Activated CD4-positive, alpha-beta T cell treated with anti-CD3 and anti-CD28 coated beads for 36 hours (primary cell): ENCODE results near the gene VTI1B. TPM values are rescaled to one million over a fixed set of nuclear protein-coding genes. Genes with fewer than 3 reads are reported as not detected.

Experiments
- ATAC-seq: fragments of 200-7000 bp; cut with Tn5 transposase; one replicate; pipeline ENCODE4 v1.10.0; 2021; ENCODE audit warnings: mild to moderate bottlenecking, moderate library complexity
- CTCF ChIA-PET: fragments of 350-600 bp; sonication (Branson Sonifier 250); formaldehyde crosslinking; loops from one replicate; lab custom pipeline; 2021; ENCODE audit warnings: antibody characterized with exemption; lab: Charles Lee
- POLR2A ChIA-PET: fragments of 350-600 bp; sonication (Branson Sonifier 250); formaldehyde crosslinking; loops from one replicate; lab custom pipeline; 2021; ENCODE audit warnings: antibody characterized with exemption, inconsistent platforms; lab: Charles Lee
- DNase-seq: peaks from one replicate; pipeline ENCODE4 v3.0.0-alpha.2; 2020
- H3K27ac Mint-ChIP-seq: one replicate; pipeline ENCODE4 v1.8.0; 2021; ENCODE audit warnings: mixed read lengths
- H3K27me3 Mint-ChIP-seq: one replicate; pipeline ENCODE4 v1.8.0; 2021; ENCODE audit warnings: mixed read lengths
- H3K36me3 Mint-ChIP-seq: one replicate; pipeline ENCODE4 v1.8.0; 2021; ENCODE audit warnings: low read depth, mixed read lengths
- H3K4me1 Mint-ChIP-seq: one replicate; pipeline ENCODE4 v1.8.0; 2021; ENCODE audit warnings: mixed read lengths
- H3K4me3 Mint-ChIP-seq: one replicate; pipeline ENCODE4 v1.8.0; 2021; ENCODE audit warnings: mild to moderate bottlenecking, moderate library complexity, mixed read lengths
- H3K9me3 Mint-ChIP-seq: one replicate; pipeline ENCODE4 v1.8.0; 2021; ENCODE audit warnings: low read depth, mixed read lengths
- intact Hi-C, 2 experiments: fragments of 100-400 bp; cut with DNase I in 1 of 2; cut with micrococcal nuclease in 1 of 2; formaldehyde crosslinking; loops; one replicate each; pipeline versions ENCODE4 v1.14.2 to v1.15.1; 2022 to 2024; cut with DNase I, micrococcal nuclease
- total RNA-seq, 2 experiments: library from RNA; stranded (reverse); gene quantifications; one replicate each; pipeline ENCODE4 v1.2.3, GENCODE V29; 2021

Gene VTI1B
- total RNA-seq, 2 experiments from 2014 or later, result 42.0 to 58.3 TPM

GRCh38 chr14:67680121-67680602 is 5.7 kb upstream of the VTI1B start:
- intact Hi-C loops, result loop anchor here in 1 of 2 experiments (1.0 kb wide), 1 partner anchor 15 kb away; the partner anchor contains the start of gene RDH11
- peaks cover 57% of the 10 kb centered on the region for H3K36me3 Mint-ChIP-seq
- no peaks in the 10 kb centered on the region for H3K9me3 Mint-ChIP-seq

GRCh38 chr14:67679006-67679405 is 4.6 kb upstream of the VTI1B start:
- no peaks in the 10 kb centered on the region for H3K27me3 Mint-ChIP-seq
- intact Hi-C loops, result loop anchor here (10.0 kb wide), 2 partner anchors 314 to 1174 kb away; partner anchors contain the start of genes EIF2S1 (in 1 of the 2) and GPHN (in 1 of the 2)
- no peak for DNase-seq
- H3K9me3 Mint-ChIP-seq, result no peaks in the 10 kb centered on the region
- no peak overlapping the region for H3K4me3 Mint-ChIP-seq
- peaks cover 48% of the 10 kb centered on the region for H3K36me3 Mint-ChIP-seq
- ChIA-PET POLR2A (no interaction called here), CTCF (interaction anchor here (1.6 kb wide), 1 partner anchor 25 kb away, joined by 5 read pairs; no protein-coding TSS in a partner anchor)
- ATAC-seq, result no peak
- H3K27ac Mint-ChIP-seq, result no peak overlapping the region
- peaks cover 39% of the 10 kb centered on the region for H3K4me1 Mint-ChIP-seq

More at GRCh38 chr14:67680121-67680602, 5.7 kb upstream of the VTI1B start:
- ATAC-seq (peak; percentile 99), DNase-seq (peak; percentile 37)
- Mint-ChIP-seq H3K27ac (peak overlapping the region; percentile 31), H3K4me3 (no peak overlapping the region), H3K4me1 (peaks cover 46% of the 10 kb centered on the region), H3K27me3 (no peaks in the 10 kb centered on the region)
- ChIA-PET CTCF (interaction anchor here (0.8 to 1.1 kb wide), 3 partner anchors 12 to 250 kb away, joined by 3 to 4 read pairs (median 3); no protein-coding TSS in a partner anchor), POLR2A (interaction anchor here (0.6 to 1.0 kb wide), 2 partner anchors 15 to 86 kb away, joined by 3 read pairs; partner anchors contain the start of gene RDH11)

- Mint-ChIP-seq H3K4me1 (peaks cover 36% of the 10 kb centered on the region), H3K9me3 (no peaks in the 10 kb centered on the region), H3K27me3 (no peaks in the 10 kb centered on the region), H3K36me3 (peaks cover 24% of the 10 kb centered on the region), H3K27ac (peak overlapping the region; percentile 82), H3K4me3 (peak overlapping the region; percentile 81)
- ChIA-PET POLR2A (interaction anchor here (0.8 to 1.8 kb wide), 2 partner anchors 19 to 20 kb away, joined by 4 to 5 read pairs; partner anchors contain the start of gene RDH11), CTCF (interaction anchor here (0.7 to 3.3 kb wide), 8 partner anchors 8 to 56 kb away, joined by 3 to 20 read pairs (median 3); partner anchors contain the start of gene ARG2)
- ATAC-seq (no peak), DNase-seq (no peak)
- intact Hi-C loops, result loop anchor here (2.0 to 10.0 kb wide), 3 partner anchors 56 to 1170 kb away; partner anchors contain the start of genes ARG2 (in 1 of the 2), EIF2S1 (in 1 of the 2) and GPHN (in 1 of the 2)
Measured at GRCh38 chr14:67675219-67675582, 769 bp upstream of the VTI1B start.

- Mint-ChIP-seq H3K4me1 (peaks cover 37% of the 10 kb centered on the region), H3K9me3 (no peaks in the 10 kb centered on the region), H3K27ac (peak overlapping the region; percentile 40), H3K4me3 (peak overlapping the region; percentile 81), H3K27me3 (no peaks in the 10 kb centered on the region), H3K36me3 (peaks cover 20% of the 10 kb centered on the region)
- ChIA-PET CTCF (interaction anchor here (0.8 to 3.3 kb wide), 9 partner anchors 12 to 306 kb away, joined by 3 to 20 read pairs (median 5); partner anchors contain the start of gene PIGH), POLR2A (interaction anchor here (0.7 kb wide), 1 partner anchor 22 kb away, joined by 6 read pairs; the partner anchor contains the start of gene RDH11)
- DNase-seq (peak; percentile 72), ATAC-seq (peak; percentile 61)
- intact Hi-C loops, result loop anchor here (1.0 to 10.0 kb wide), 8 partner anchors 21 to 1723 kb away; partner anchors contain the start of genes EIF2S1 (in 2 of the 2), RDH11 (in 2 of the 2), ARG2 (in 1 of the 2) and ERH (in 1 of the 2)
Measured at GRCh38 chr14:67674139-67674479, 323 bp downstream of the VTI1B start.

GRCh38 chr14:67673451-67673850 is 981 bp downstream of the VTI1B start:
- peaks cover 20% of the 10 kb centered on the region for H3K36me3 Mint-ChIP-seq
- no peaks in the 10 kb centered on the region for H3K9me3 Mint-ChIP-seq
- H3K27ac Mint-ChIP-seq, result peak overlapping the region; percentile 40
- intact Hi-C loops, result loop anchor here (5.0 to 10.0 kb wide), 3 partner anchors 309 to 1724 kb away; partner anchors contain the start of genes EIF2S1 (in 1 of the 2), ERH (in 1 of the 2), GPHN (in 1 of the 2) and SLC39A9 (in 1 of the 2)
- no peaks in the 10 kb centered on the region for H3K27me3 Mint-ChIP-seq
- DNase-seq, result no peak
- POLR2A ChIA-PET, result interaction anchor here (0.6 kb wide), 1 partner anchor 54 kb away, joined by 7 read pairs; no protein-coding TSS in a partner anchor
- H3K4me1 Mint-ChIP-seq, result peaks cover 43% of the 10 kb centered on the region
- H3K4me3 Mint-ChIP-seq, result peak overlapping the region; percentile 81
- CTCF ChIA-PET, result interaction anchor here (0.8 to 3.3 kb wide), 9 partner anchors 12 to 306 kb away, joined by 3 to 20 read pairs (median 5); partner anchors contain the start of gene PIGH
- ATAC-seq, result no peak

GRCh38 chr14:67668559-67668958 is 5.9 kb downstream of the VTI1B start:
- Mint-ChIP-seq H3K27ac (no peak overlapping the region), H3K4me3 (no peak overlapping the region), H3K27me3 (no peaks in the 10 kb centered on the region), H3K4me1 (peaks cover 53% of the 10 kb centered on the region), H3K36me3 (no peaks in the 10 kb centered on the region), H3K9me3 (no peaks in the 10 kb centered on the region)
- POLR2A ChIA-PET, result no interaction called here
- intact Hi-C loops, result loop anchor here in 1 of 2 experiments (5.0 to 10.0 kb wide), 2 partner anchors 34 to 144 kb away; partner anchors contain the start of gene RDH12
- CTCF ChIA-PET, result interaction anchor here (0.7 to 8.8 kb wide), 16 partner anchors 12 to 180 kb away, joined by 3 to 65 read pairs (median 4); partner anchors contain the start of genes ARG2, PIGH, RDH11 and TMEM229B
- peak; percentile 27 for DNase-seq
- peak; percentile 61 for ATAC-seq

GRCh38 chr14:67666750-67667449 is 7.5 kb downstream of the VTI1B start:
- peaks cover 6% of the 10 kb centered on the region for H3K36me3 Mint-ChIP-seq
- peak; percentile 80 for ATAC-seq
- POLR2A ChIA-PET, result interaction anchor here (0.6 to 0.7 kb wide), 2 partner anchors 29 to 48 kb away, joined by 3 read pairs; partner anchors contain the start of gene RDH11
- H3K27me3 Mint-ChIP-seq, result no peaks in the 10 kb centered on the region
- DNase-seq, result peak; percentile 46
- H3K4me1 Mint-ChIP-seq, result peaks cover 46% of the 10 kb centered on the region
- no peak overlapping the region for H3K4me3 Mint-ChIP-seq
- intact Hi-C loops, result loop anchor here (1.0 to 10.0 kb wide), 10 partner anchors 35 to 240 kb away; partner anchors contain the start of genes PIGH (in 2 of the 2), ARG2 (in 1 of the 2) and RDH12 (in 1 of the 2)
- peak overlapping the region; percentile 68 for H3K27ac Mint-ChIP-seq
- CTCF ChIA-PET, result interaction anchor here (0.6 to 8.8 kb wide), 25 partner anchors 9 to 303 kb away, joined by 3 to 65 read pairs (median 6); partner anchors contain the start of genes ARG2, PIGH and RDH11
- H3K9me3 Mint-ChIP-seq, result no peaks in the 10 kb centered on the region

GRCh38 chr14:67665868-67666267 is 8.6 kb downstream of the VTI1B start:
- Mint-ChIP-seq H3K4me1 (peaks cover 45% of the 10 kb centered on the region), H3K4me3 (no peak overlapping the region), H3K9me3 (no peaks in the 10 kb centered on the region), H3K36me3 (peaks cover 7% of the 10 kb centered on the region), H3K27ac (no peak overlapping the region), H3K27me3 (no peaks in the 10 kb centered on the region)
- POLR2A ChIA-PET, result no interaction called here
- intact Hi-C loops, result loop anchor here in 1 of 2 experiments (2.0 to 10.0 kb wide), 3 partner anchors 36 to 141 kb away; partner anchors contain the start of gene RDH12
- no peak for ATAC-seq
- no peak for DNase-seq
- CTCF ChIA-PET, result interaction anchor here (0.5 to 8.8 kb wide), 18 partner anchors 11 to 302 kb away, joined by 3 to 65 read pairs (median 6); partner anchors contain the start of genes ARG2 and PIGH

- H3K4me1 Mint-ChIP-seq, result peaks cover 30% of the 10 kb centered on the region
- no peaks in the 10 kb centered on the region for H3K27me3 Mint-ChIP-seq
- H3K36me3 Mint-ChIP-seq, result peaks cover 7% of the 10 kb centered on the region
- no peak overlapping the region for H3K27ac Mint-ChIP-seq
- H3K4me3 Mint-ChIP-seq, result no peak overlapping the region
- no peaks in the 10 kb centered on the region for H3K9me3 Mint-ChIP-seq
- CTCF ChIA-PET, result interaction anchor here (0.8 to 8.8 kb wide), 7 partner anchors 9 to 138 kb away, joined by 3 to 48 read pairs (median 4); no protein-coding TSS in a partner anchor
- intact Hi-C loops, result loop anchor here in 1 of 2 experiments (10.0 kb wide), 1 partner anchor 139 kb away; no protein-coding TSS in a partner anchor
- ATAC-seq (no peak), DNase-seq (no peak)
- POLR2A ChIA-PET, result no interaction called here
Measured at GRCh38 chr14:67663633-67664032, 10.8 kb downstream of the VTI1B start.

GRCh38 chr14:67653651-67654280 is 20.7 kb downstream of the VTI1B start:
- ChIA-PET POLR2A (interaction anchor here (0.7 kb wide), 1 partner anchor 42 kb away, joined by 3 read pairs; no protein-coding TSS in a partner anchor), CTCF (interaction anchor here (0.5 to 1.9 kb wide), 7 partner anchors 10 to 200 kb away, joined by 3 to 6 read pairs (median 5); no protein-coding TSS in a partner anchor)
- no peaks in the 10 kb centered on the region for H3K9me3 Mint-ChIP-seq
- no peak overlapping the region for H3K27ac Mint-ChIP-seq
- no peak for ATAC-seq
- H3K4me3 Mint-ChIP-seq, result no peak overlapping the region
- no peaks in the 10 kb centered on the region for H3K4me1 Mint-ChIP-seq
- no peak for DNase-seq
- H3K36me3 Mint-ChIP-seq, result peaks cover 34% of the 10 kb centered on the region
- H3K27me3 Mint-ChIP-seq, result no peaks in the 10 kb centered on the region
- intact Hi-C loops, result no loop called here
